Sigmoid colon (tissue), 7 donors: ENCODE data around the gene ZNF800. TPM values are rescaled to one million over a fixed set of nuclear protein-coding genes. Genes with fewer than 3 reads are reported as not detected.

Source experiments
- DNase-seq: peaks from one replicate; pipeline ENCODE4 v3.0.0-alpha.2; 2019
- H3K27ac ChIP-seq, 4 donors: fragments of 200-600 bp; sonication (generic); one replicate each; pipeline ENCODE4 v1.5.1; 2016 to 2019; ENCODE audit warnings: mild to moderate bottlenecking in 1 of 4
- H3K27me3 ChIP-seq, 3 donors: fragments of 200-600 bp; sonication (generic); one replicate each; pipeline ENCODE4 v1.5.1; 2019; ENCODE audit warnings: mild to moderate bottlenecking in 1 of 3
- H3K36me3 ChIP-seq, 4 donors: fragments of 200-600 bp; sonication (generic); one replicate each; pipeline ENCODE4 v1.5.1; 2016 to 2019
- H3K4me1 ChIP-seq, 4 donors: fragments of 200-600 bp; sonication (generic); one replicate each; pipeline ENCODE4 v1.5.1; 2017 to 2019
- H3K4me3 ChIP-seq, 4 donors: fragments of 200-600 bp; sonication (generic); one replicate each; pipeline ENCODE4 v1.5.1; 2017 to 2019; ENCODE audit warnings: mild to moderate bottlenecking in 2 of 4, moderate library complexity in 1 of 4
- H3K9me3 ChIP-seq, 4 donors: fragments of 200-600 bp in 3 of 4; sonication (generic) in 3 of 4; one replicate each; pipeline versions ENCODE4 v1.5.1 to v1.6.1; 2013 to 2019
- EP300 ChIP-seq, 4 donors: sonication (generic); formaldehyde crosslinking; IDR thresholded peaks; one replicate each; pipeline ENCODE4 v1.6.1; 2017; ENCODE audit warnings: antibody characterized with exemption in 4 of 4
- POLR2A ChIP-seq, 2 donors: fragments of 450-650 bp; IDR thresholded peaks; one replicate each; pipeline ENCODE4 v1.6.1; 2016; ENCODE audit warnings: antibody characterized with exemption in 2 of 2, mild to moderate bottlenecking in 2 of 2, moderate library complexity in 2 of 2
- POLR2AphosphoS5 ChIP-seq, 4 donors: sonication (generic); formaldehyde crosslinking; IDR thresholded peaks; one replicate each; pipeline ENCODE4 v1.6.1; 2017; ENCODE audit warnings: antibody characterized with exemption in 4 of 4
- WGBS, 2 donors: extraction: QIAGEN DNeasy Blood & Tissue Kit; methylation state at CpG; one replicate each; pipeline ENCODE4 v1.1.7; 2013; 5-methylcytosine and 5-hydroxymethylcytosine counted together
- intact Hi-C: fragments of 100-400 bp; cut with DNase I; formaldehyde crosslinking; loops from one replicate; pipeline ENCODE4 v1.15.1; 2023
- polyA plus RNA-seq, 3 donors: library from polyadenylated mRNA; stranded (reverse); fragments of 200-250 nt; gene quantifications; one replicate each; pipeline ENCODE4 v1.2.3, GENCODE V29; 2013
- total RNA-seq, 4 donors: library from RNA; depleted of rRNA; stranded (reverse); fragments of >200 nt; gene quantifications; one replicate each; pipeline ENCODE4 v1.1.0, GENCODE V29; 2016
- TF ChIP-seq, protein P1 (sequence below), 4 experiments: fragments of 450-650 bp in 3 of 4; fragments of 200-600 bp in 1 of 4; IDR thresholded peaks; one replicate each; pipeline ENCODE4 v1.5.1; 2016 to 2019; ENCODE audit warnings: antibody characterized with exemption in 4 of 4, mild to moderate bottlenecking in 3 of 4, moderate library complexity in 2 of 4
- donor health status: healthy with polysubstance abuse.
- donor health status: Bipolar disorder and iron deficiency.
- donor health status: healthy.

The ZNF800 gene
- total and polyA plus RNA-seq, 7 donors: 3.6 to 39.1 (median 29.2) TPM

DNA sequence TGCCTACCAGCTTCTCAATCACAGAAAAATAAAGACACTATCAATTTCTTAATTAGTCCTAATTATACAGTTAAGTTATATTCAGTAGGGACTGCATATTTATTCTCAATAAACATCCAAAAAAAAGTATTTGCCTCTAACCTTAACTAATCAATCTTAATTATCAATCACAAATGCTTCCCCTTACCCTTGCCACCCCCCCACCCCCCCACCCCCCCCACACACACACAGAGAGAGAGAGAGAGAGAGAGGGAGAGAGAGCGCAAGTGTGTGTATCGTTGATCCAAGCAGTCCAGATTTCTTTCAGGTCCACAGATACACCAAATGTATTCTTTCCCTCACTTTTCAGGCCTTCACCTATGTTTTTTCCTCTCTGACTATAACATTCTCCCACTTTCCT is 12.9 kb downstream of the ZNF800 start:
- intact Hi-C loops: no loop called here
- peaks cover 0 to 16% (median 3%) of the 10 kb centered on the region in 4 donors for H3K4me1 ChIP-seq
- peaks cover 0 to 25% (median 3%) of the 10 kb centered on the region in 4 donors for H3K36me3 ChIP-seq
- no peaks in the 10 kb centered on the region for H3K9me3 ChIP-seq
- H3K4me3 ChIP-seq: no peak overlapping the region
- no peak for DNase-seq
- WGBS, 2 donors: 93 to 98% methylated on average over 2 of the region's 2 CpGs
- TF ChIP-seq, protein P1, sequence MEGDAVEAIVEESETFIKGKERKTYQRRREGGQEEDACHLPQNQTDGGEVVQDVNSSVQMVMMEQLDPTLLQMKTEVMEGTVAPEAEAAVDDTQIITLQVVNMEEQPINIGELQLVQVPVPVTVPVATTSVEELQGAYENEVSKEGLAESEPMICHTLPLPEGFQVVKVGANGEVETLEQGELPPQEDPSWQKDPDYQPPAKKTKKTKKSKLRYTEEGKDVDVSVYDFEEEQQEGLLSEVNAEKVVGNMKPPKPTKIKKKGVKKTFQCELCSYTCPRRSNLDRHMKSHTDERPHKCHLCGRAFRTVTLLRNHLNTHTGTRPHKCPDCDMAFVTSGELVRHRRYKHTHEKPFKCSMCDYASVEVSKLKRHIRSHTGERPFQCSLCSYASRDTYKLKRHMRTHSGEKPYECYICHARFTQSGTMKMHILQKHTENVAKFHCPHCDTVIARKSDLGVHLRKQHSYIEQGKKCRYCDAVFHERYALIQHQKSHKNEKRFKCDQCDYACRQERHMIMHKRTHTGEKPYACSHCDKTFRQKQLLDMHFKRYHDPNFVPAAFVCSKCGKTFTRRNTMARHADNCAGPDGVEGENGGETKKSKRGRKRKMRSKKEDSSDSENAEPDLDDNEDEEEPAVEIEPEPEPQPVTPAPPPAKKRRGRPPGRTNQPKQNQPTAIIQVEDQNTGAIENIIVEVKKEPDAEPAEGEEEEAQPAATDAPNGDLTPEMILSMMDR (IDR thresholded peaks at IDR 0.05): no peak
- TF ChIP-seq POLR2A (IDR thresholded peaks at IDR 0.05) (no peak), POLR2AphosphoS5 (IDR thresholded peaks at IDR 0.05) (no peak), EP300 (IDR thresholded peaks at IDR 0.05) (no peak)
- no peaks in the 10 kb centered on the region for H3K27me3 ChIP-seq
- no peak overlapping the region for H3K27ac ChIP-seq

- intact Hi-C loops: no loop called here
- TF ChIP-seq EP300 (IDR thresholded peaks at IDR 0.05) (no peak), POLR2AphosphoS5 (IDR thresholded peaks at IDR 0.05) (no peak), POLR2A (IDR thresholded peaks at IDR 0.05) (no peak)
- TF ChIP-seq, protein P1 (IDR thresholded peaks at IDR 0.05): no peak
- Histone ChIP-seq H3K36me3 (peaks cover 0 to 36% (median 8%) of the 10 kb centered on the region in 4 donors), H3K27me3 (no peaks in the 10 kb centered on the region), H3K4me1 (peaks cover 0 to 15% (median 2%) of the 10 kb centered on the region in 4 donors), H3K9me3 (no peaks in the 10 kb centered on the region), H3K4me3 (no peak overlapping the region), H3K27ac (no peak overlapping the region)
- DNase-seq: no peak
- WGBS, 2 donors: 17 to 42% methylated on average over 1 of the region's 1 CpG
Measured at GRCh38 chr7:127378537-127378936, 14.0 kb downstream of the ZNF800 start.

- H3K4me1 ChIP-seq: peaks cover 0 to 8% (median 1%) of the 10 kb centered on the region in 4 donors
- no peaks in the 10 kb centered on the region for H3K9me3 ChIP-seq
- no peak for TF ChIP-seq POLR2AphosphoS5 (IDR thresholded peaks at IDR 0.05)
- TF ChIP-seq, protein P1 (IDR thresholded peaks at IDR 0.05): no peak
- TF ChIP-seq POLR2A (IDR thresholded peaks at IDR 0.05): no peak
- TF ChIP-seq EP300 (IDR thresholded peaks at IDR 0.05): no peak
- intact Hi-C loops: no loop called here
- no peak for DNase-seq
- no peaks in the 10 kb centered on the region for H3K27me3 ChIP-seq
- no peak overlapping the region for H3K27ac ChIP-seq
- H3K36me3 ChIP-seq: peaks cover 0 to 42% (median 10%) of the 10 kb centered on the region in 4 donors
- WGBS, 2 donors: 0 to 17% methylated on average over 1 of the region's 1 CpG
- no peak overlapping the region for H3K4me3 ChIP-seq
Measured at GRCh38 chr7:127377425-127377824, 15.1 kb downstream of the ZNF800 start.

DNA sequence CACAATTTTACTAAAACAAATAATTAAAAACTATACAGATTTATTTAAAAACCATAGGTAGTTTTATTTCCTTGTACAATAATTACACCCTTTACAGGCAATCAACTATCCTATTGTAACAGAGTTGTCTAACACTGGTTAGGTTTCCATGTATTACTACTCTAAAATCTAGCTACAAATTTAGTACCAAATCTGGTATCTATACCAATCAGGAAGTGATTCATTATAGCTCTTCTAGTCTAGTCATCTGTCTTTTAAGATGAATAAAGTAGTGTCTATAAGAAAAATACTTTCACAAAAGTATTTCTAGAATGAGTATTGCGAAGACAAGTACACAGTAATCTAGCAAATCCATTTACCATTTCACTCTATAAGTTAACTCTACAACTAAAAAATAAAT is 16.9 kb downstream of the ZNF800 start:
- intact Hi-C loops: no loop called here
- WGBS, 2 donors: 97 to 98% methylated on average over 1 of the region's 1 CpG
- H3K36me3 ChIP-seq: peaks cover 0 to 53% (median 10%) of the 10 kb centered on the region in 4 donors

More for the DNA sequence above, 16.9 kb downstream of the ZNF800 start:
- H3K27ac ChIP-seq: no peak overlapping the region
- peaks cover 0 to 8% (median 0%) of the 10 kb centered on the region in 4 donors for H3K4me1 ChIP-seq
- no peaks in the 10 kb centered on the region for H3K9me3 ChIP-seq
- TF ChIP-seq, protein P1 (IDR thresholded peaks at IDR 0.05): no peak
- TF ChIP-seq POLR2AphosphoS5 (IDR thresholded peaks at IDR 0.05) (no peak), POLR2A (IDR thresholded peaks at IDR 0.05) (no peak), EP300 (IDR thresholded peaks at IDR 0.05) (no peak)
- no peaks in the 10 kb centered on the region for H3K27me3 ChIP-seq
- no peak for DNase-seq
- no peak overlapping the region for H3K4me3 ChIP-seq
